BLaER1 treated with 17β-estradiol and CSF1 and Interleukin-3, amounts not matched to agents 10 nM and 100 nM (cell line): ENCODE data around the gene BMP4.

Experiments
- H3K27ac ChIP-seq, 11 experiments: shearing (Covaris generic); formaldehyde crosslinking; 2 replicates each; pipeline ENCODE4 v1.8.1; 2022
- H3K27me3 ChIP-seq, 11 experiments: shearing (Covaris generic); formaldehyde crosslinking; 2 replicates each; pipeline ENCODE4 v1.8.1; 2022
- H3K36me3 ChIP-seq, 11 experiments: shearing (Covaris generic); formaldehyde crosslinking; 2 replicates each; pipeline ENCODE4 v1.8.1; 2022
- H3K4me1 ChIP-seq, 10 experiments: shearing (Covaris generic); formaldehyde crosslinking; 2 replicates each; pipeline ENCODE4 v1.8.1; 2022
- H3K4me2 ChIP-seq, 11 experiments: shearing (Covaris generic); formaldehyde crosslinking; 2 replicates each; pipeline ENCODE4 v1.8.1; 2022
- H3K4me3 ChIP-seq, 10 experiments: shearing (Covaris generic); formaldehyde crosslinking; 2 replicates each; pipeline ENCODE4 v1.8.1; 2022
- H3K9ac ChIP-seq, 11 experiments: shearing (Covaris generic); formaldehyde crosslinking; 2 replicates each; pipeline ENCODE4 v1.8.1; 2022
- H3K9me3 ChIP-seq, 11 experiments: shearing (Covaris generic); formaldehyde crosslinking; replicated peaks in 1 of 11; 2 replicates each; pipeline ENCODE4 v1.8.1; 2022
- H4K20me1 ChIP-seq, 11 experiments: shearing (Covaris generic); formaldehyde crosslinking; 2 replicates each; pipeline ENCODE4 v1.8.1; 2022
- Cebpa-rat ChIP-seq, 11 experiments: shearing (Covaris generic); IDR thresholded peaks; 2 replicates each; pipeline ENCODE4 v1.8.1; 2022

BMP4 gene

GRCh38 chr14:53924753-53925152 is 31.9 kb downstream of the BMP4 start:
- Histone ChIP-seq H3K9me3 (no peaks in the 10 kb centered on the region), H3K9ac (no peak overlapping the region), H3K36me3 (no peaks in the 10 kb centered on the region), H3K27me3 (no peaks in the 10 kb centered on the region), H3K4me3 (no peak overlapping the region), H3K27ac (no peak overlapping the region), H3K4me2 (peak overlapping the region in 3 of 11 experiments; percentile 32 to 56 (median 49); a peak in 5 of 22 replicates), H3K4me1 (peaks cover 0 to 16% (median 0%) of the 10 kb centered on the region in 10 experiments; a peak in 3 of 20 replicates), H4K20me1 (no peaks in the 10 kb centered on the region)
- TF ChIP-seq Cebpa-rat (IDR thresholded peaks at IDR 0.05): no peak

GRCh38 chr14:53921027-53921426 is 35.6 kb downstream of the BMP4 start:
- Histone ChIP-seq H3K9ac (no peak overlapping the region), H3K36me3 (no peaks in the 10 kb centered on the region), H3K27ac (no peak overlapping the region), H3K27me3 (no peaks in the 10 kb centered on the region), H3K4me2 (no peak overlapping the region), H3K4me3 (no peak overlapping the region), H3K4me1 (peaks cover 0 to 16% (median 0%) of the 10 kb centered on the region in 10 experiments; a peak in 3 of 20 replicates), H3K9me3 (peaks cover 0 to 8% (median 2%) of the 10 kb centered on the region in 11 experiments; a peak in 13 of 22 replicates), H4K20me1 (no peaks in the 10 kb centered on the region)
- no peak for TF ChIP-seq Cebpa-rat (IDR thresholded peaks at IDR 0.05)

- H3K4me2 ChIP-seq: no peak overlapping the region
- H3K4me1 ChIP-seq: no peaks in the 10 kb centered on the region
- no peaks in the 10 kb centered on the region for H3K27me3 ChIP-seq
- H3K4me3 ChIP-seq: no peak overlapping the region
- H4K20me1 ChIP-seq: no peaks in the 10 kb centered on the region
- H3K9me3 ChIP-seq: peaks cover 0 to 26% (median 15%) of the 10 kb centered on the region in 11 experiments; a peak in 18 of 22 replicates
- no peaks in the 10 kb centered on the region for H3K36me3 ChIP-seq
- no peak overlapping the region for H3K27ac ChIP-seq
- TF ChIP-seq Cebpa-rat (IDR thresholded peaks at IDR 0.05): no peak
- no peak overlapping the region for H3K9ac ChIP-seq
Measured at GRCh38 chr14:53916239-53916638, 40.4 kb downstream of the BMP4 start.

GRCh38 chr14:53915364-53916014 is 41.1 kb downstream of the BMP4 start:
- H3K4me3 ChIP-seq: no peak overlapping the region
- no peak overlapping the region for H3K27ac ChIP-seq
- H3K27me3 ChIP-seq: no peaks in the 10 kb centered on the region

GRCh38 chr14:53912021-53912420 is 44.6 kb downstream of the BMP4 start:
- H3K4me2 ChIP-seq: no peak overlapping the region
- no peaks in the 10 kb centered on the region for H3K27me3 ChIP-seq
- H3K9ac ChIP-seq: no peak overlapping the region
- H3K36me3 ChIP-seq: no peaks in the 10 kb centered on the region
- H3K9me3 ChIP-seq: peaks cover 4 to 32% (median 16%) of the 10 kb centered on the region in 11 experiments; a peak in 20 of 22 replicates
- no peak overlapping the region for H3K27ac ChIP-seq
- no peak for TF ChIP-seq Cebpa-rat (IDR thresholded peaks at IDR 0.05)
- no peaks in the 10 kb centered on the region for H3K4me1 ChIP-seq
- H3K4me3 ChIP-seq: no peak overlapping the region
- H4K20me1 ChIP-seq: no peaks in the 10 kb centered on the region

More at GRCh38 chr14:53915364-53916014, 41.1 kb downstream of the BMP4 start:
- no peak for TF ChIP-seq Cebpa-rat (IDR thresholded peaks at IDR 0.05)
- peaks cover 0 to 26% (median 15%) of the 10 kb centered on the region in 11 experiments; a peak in 18 of 22 replicates for H3K9me3 ChIP-seq
- H3K4me1 ChIP-seq: no peaks in the 10 kb centered on the region
- H4K20me1 ChIP-seq: no peaks in the 10 kb centered on the region
- H3K4me2 ChIP-seq: no peak overlapping the region
- H3K36me3 ChIP-seq: no peaks in the 10 kb centered on the region
- no peak overlapping the region for H3K9ac ChIP-seq

- no peak for TF ChIP-seq Cebpa-rat (IDR thresholded peaks at IDR 0.05)
- Histone ChIP-seq H3K9ac (no peak overlapping the region), H3K27me3 (no peaks in the 10 kb centered on the region), H3K27ac (no peak overlapping the region), H4K20me1 (no peaks in the 10 kb centered on the region), H3K4me2 (no peak overlapping the region), H3K4me3 (no peak overlapping the region), H3K4me1 (no peaks in the 10 kb centered on the region), H3K36me3 (no peaks in the 10 kb centered on the region), H3K9me3 (peaks cover 14 to 28% (median 18%) of the 10 kb centered on the region in 11 experiments)
Measured at GRCh38 chr14:53908416-53908815, 48.2 kb downstream of the BMP4 start.

- no peak overlapping the region for H3K4me2 ChIP-seq
- peaks cover 13 to 23% (median 18%) of the 10 kb centered on the region in 11 experiments for H3K9me3 ChIP-seq
- no peaks in the 10 kb centered on the region for H3K36me3 ChIP-seq
- no peaks in the 10 kb centered on the region for H3K27me3 ChIP-seq
- no peaks in the 10 kb centered on the region for H4K20me1 ChIP-seq
- no peak overlapping the region for H3K27ac ChIP-seq
- TF ChIP-seq Cebpa-rat (IDR thresholded peaks at IDR 0.05): no peak
- no peak overlapping the region for H3K4me3 ChIP-seq
- H3K4me1 ChIP-seq: no peaks in the 10 kb centered on the region
- H3K9ac ChIP-seq: no peak overlapping the region
Measured at GRCh38 chr14:53902307-53902706, 54.3 kb downstream of the BMP4 start.

GRCh38 chr14:53900499-53900898 is 56.1 kb downstream of the BMP4 start:
- no peaks in the 10 kb centered on the region for H4K20me1 ChIP-seq
- H3K9ac ChIP-seq: no peak overlapping the region
- no peak overlapping the region for H3K4me3 ChIP-seq
- no peaks in the 10 kb centered on the region for H3K36me3 ChIP-seq
- H3K9me3 ChIP-seq: peaks cover 5 to 7% (median 6%) of the 10 kb centered on the region in 11 experiments; a peak in 21 of 22 replicates
- H3K4me2 ChIP-seq: 0 out of 22 replicates have a peak overlapping the region, but pooled peaks of 1 of the 11 experiments have one; percentile 34
- no peaks in the 10 kb centered on the region for H3K27me3 ChIP-seq
- no peak overlapping the region for H3K27ac ChIP-seq
- H3K4me1 ChIP-seq: peaks cover 0 to 4% (median under 1%) of the 10 kb centered on the region in 10 experiments; a peak in 7 of 20 replicates
- no peak for TF ChIP-seq Cebpa-rat (IDR thresholded peaks at IDR 0.05)
